Panc1 (cell line): ENCODE results near the gene S100A2.

Experiments used
- POLR2AphosphoS5 ChIP-seq: IDR thresholded peaks from 2 replicates; pipeline ENCODE4 v1.6.1; 2012; ENCODE audit warnings: mild to moderate bottlenecking, low read depth, low read length, moderate library complexity
- SIN3A ChIP-seq: IDR thresholded peaks from 2 replicates; pipeline ENCODE4 v1.6.1; 2012; ENCODE audit warnings: low read depth, mild to moderate bottlenecking, low read length, moderate library complexity, borderline replicate concordance; ENCODE audit not compliant: insufficient read depth
- TCF7L2 ChIP-seq: IDR thresholded peaks from 2 replicates; pipeline ENCODE4 v1.6.1; 2011; ENCODE audit warnings: mild to moderate bottlenecking, low read depth, low read length, inconsistent platforms
- TF ChIP-seq, protein P1 (sequence below): fragments of 450-650 bp; IDR thresholded peaks from 2 replicates; pipeline ENCODE4 v1.5.1; 2017; ENCODE audit warnings: mild to moderate bottlenecking
- TF ChIP-seq, protein P2 (sequence below), 2 experiments: IDR thresholded peaks; 2 replicates each; pipeline ENCODE4 v1.6.1; 2011 to 2012; ENCODE audit warnings: low read depth in 2 of 2, control low read depth in 1 of 2, low read length in 1 of 2, mild to moderate bottlenecking in 1 of 2, moderate library complexity in 1 of 2; ENCODE audit not compliant: insufficient read depth in 1 of 2

DNA sequence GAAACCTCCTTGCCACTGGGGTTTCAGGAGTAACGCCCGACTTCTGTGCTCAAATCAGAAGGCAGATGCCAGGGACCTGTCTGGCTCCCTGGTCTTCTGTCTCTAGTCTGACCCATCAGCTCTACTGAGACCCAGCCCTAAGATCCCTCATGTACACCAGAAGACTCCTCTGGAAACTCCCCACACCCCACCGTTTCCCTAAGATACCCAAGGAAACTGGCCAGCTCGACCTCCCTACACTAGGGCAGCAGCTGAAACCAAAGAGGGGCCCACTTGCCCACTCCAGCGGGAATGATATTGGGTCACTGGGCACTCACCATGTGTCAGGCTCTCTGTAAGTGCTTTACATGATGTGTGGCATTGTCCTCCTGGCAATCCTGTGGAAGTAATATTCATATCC is 47.8 kb upstream of the S100A2 start:
- TF ChIP-seq SIN3A (no peak), TCF7L2 (no peak), POLR2AphosphoS5 (no peak)
- TF ChIP-seq, protein P1, sequence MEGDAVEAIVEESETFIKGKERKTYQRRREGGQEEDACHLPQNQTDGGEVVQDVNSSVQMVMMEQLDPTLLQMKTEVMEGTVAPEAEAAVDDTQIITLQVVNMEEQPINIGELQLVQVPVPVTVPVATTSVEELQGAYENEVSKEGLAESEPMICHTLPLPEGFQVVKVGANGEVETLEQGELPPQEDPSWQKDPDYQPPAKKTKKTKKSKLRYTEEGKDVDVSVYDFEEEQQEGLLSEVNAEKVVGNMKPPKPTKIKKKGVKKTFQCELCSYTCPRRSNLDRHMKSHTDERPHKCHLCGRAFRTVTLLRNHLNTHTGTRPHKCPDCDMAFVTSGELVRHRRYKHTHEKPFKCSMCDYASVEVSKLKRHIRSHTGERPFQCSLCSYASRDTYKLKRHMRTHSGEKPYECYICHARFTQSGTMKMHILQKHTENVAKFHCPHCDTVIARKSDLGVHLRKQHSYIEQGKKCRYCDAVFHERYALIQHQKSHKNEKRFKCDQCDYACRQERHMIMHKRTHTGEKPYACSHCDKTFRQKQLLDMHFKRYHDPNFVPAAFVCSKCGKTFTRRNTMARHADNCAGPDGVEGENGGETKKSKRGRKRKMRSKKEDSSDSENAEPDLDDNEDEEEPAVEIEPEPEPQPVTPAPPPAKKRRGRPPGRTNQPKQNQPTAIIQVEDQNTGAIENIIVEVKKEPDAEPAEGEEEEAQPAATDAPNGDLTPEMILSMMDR, result no peak
- TF ChIP-seq, protein P2, sequence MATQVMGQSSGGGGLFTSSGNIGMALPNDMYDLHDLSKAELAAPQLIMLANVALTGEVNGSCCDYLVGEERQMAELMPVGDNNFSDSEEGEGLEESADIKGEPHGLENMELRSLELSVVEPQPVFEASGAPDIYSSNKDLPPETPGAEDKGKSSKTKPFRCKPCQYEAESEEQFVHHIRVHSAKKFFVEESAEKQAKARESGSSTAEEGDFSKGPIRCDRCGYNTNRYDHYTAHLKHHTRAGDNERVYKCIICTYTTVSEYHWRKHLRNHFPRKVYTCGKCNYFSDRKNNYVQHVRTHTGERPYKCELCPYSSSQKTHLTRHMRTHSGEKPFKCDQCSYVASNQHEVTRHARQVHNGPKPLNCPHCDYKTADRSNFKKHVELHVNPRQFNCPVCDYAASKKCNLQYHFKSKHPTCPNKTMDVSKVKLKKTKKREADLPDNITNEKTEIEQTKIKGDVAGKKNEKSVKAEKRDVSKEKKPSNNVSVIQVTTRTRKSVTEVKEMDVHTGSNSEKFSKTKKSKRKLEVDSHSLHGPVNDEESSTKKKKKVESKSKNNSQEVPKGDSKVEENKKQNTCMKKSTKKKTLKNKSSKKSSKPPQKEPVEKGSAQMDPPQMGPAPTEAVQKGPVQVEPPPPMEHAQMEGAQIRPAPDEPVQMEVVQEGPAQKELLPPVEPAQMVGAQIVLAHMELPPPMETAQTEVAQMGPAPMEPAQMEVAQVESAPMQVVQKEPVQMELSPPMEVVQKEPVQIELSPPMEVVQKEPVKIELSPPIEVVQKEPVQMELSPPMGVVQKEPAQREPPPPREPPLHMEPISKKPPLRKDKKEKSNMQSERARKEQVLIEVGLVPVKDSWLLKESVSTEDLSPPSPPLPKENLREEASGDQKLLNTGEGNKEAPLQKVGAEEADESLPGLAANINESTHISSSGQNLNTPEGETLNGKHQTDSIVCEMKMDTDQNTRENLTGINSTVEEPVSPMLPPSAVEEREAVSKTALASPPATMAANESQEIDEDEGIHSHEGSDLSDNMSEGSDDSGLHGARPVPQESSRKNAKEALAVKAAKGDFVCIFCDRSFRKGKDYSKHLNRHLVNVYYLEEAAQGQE (IDR thresholded peaks at IDR 0.05; ENCODE audit: insufficient read depth in 1 of 2, low read depth in 2 of 2, low read length in 1 of 2), result no peak
